MM.1S (cell line): Measurements from ENCODE around the gene ATXN10.
"Not testable (repeated sequence)": the region's sequence is repeated elsewhere in the genome, so short reads cannot be mapped to it uniquely, and the experiment has no call there.

Experiments used
- DNase-seq: peaks from one replicate; pipeline ENCODE4 v3.0.0-alpha.2; 2015
- H2AFZ ChIP-seq: fragments of 300-600 bp; sonication (generic); 2 replicates; pipeline ENCODE4 v1.6.0; 2016; ENCODE audit warnings: antibody characterized with exemption, low read length
- H3F3A ChIP-seq: fragments of 300-600 bp; sonication (generic); 2 replicates; pipeline ENCODE4 v1.6.1; 2016; ENCODE audit warnings: mild to moderate bottlenecking, antibody characterized with exemption, low read length, moderate library complexity, mixed read lengths; ENCODE audit not compliant: insufficient read depth
- H3K27ac ChIP-seq: fragments of 300-600 bp; sonication (generic); 2 replicates; pipeline ENCODE4 v1.5.1; 2016; ENCODE audit warnings: mild to moderate bottlenecking, low read length
- H3K27me3 ChIP-seq: fragments of 300-600 bp; sonication (generic); replicated peaks from 2 replicates; pipeline ENCODE4 v1.6.0; 2016; ENCODE audit warnings: low read length; ENCODE audit not compliant: insufficient read depth
- H3K36me3 ChIP-seq: fragments of 300-600 bp; sonication (generic); replicated peaks from 2 replicates; pipeline ENCODE4 v1.6.1; 2016; ENCODE audit warnings: mild to moderate bottlenecking, low read length, mixed read lengths; ENCODE audit not compliant: insufficient read depth
- H3K4me1 ChIP-seq: fragments of 300-600 bp; sonication (generic); 2 replicates; pipeline ENCODE4 v1.6.1; 2016; ENCODE audit warnings: low read length, mixed read lengths
- H3K4me2 ChIP-seq: fragments of 300-600 bp; sonication (generic); 2 replicates; pipeline ENCODE4 v1.6.0; 2016; ENCODE audit warnings: low read depth, low read length
- H3K4me3 ChIP-seq: fragments of 300-600 bp; sonication (generic); 2 replicates; pipeline ENCODE4 v1.5.1; 2016; ENCODE audit warnings: low read length, mixed read lengths
- H3K79me2 ChIP-seq: fragments of 300-600 bp; sonication (generic); 2 replicates; pipeline ENCODE4 v1.6.1; 2016; ENCODE audit warnings: mixed run types, low read length, mixed read lengths
- H3K9ac ChIP-seq: fragments of 300-600 bp; sonication (generic); 2 replicates; pipeline ENCODE4 v1.6.1; 2016; ENCODE audit warnings: low read length, mixed read lengths
- H3K9me2 ChIP-seq: fragments of 300-600 bp; sonication (generic); replicated peaks from 2 replicates; pipeline ENCODE4 v1.6.1; 2016; ENCODE audit warnings: mild to moderate bottlenecking, low read length, mixed read lengths; ENCODE audit not compliant: insufficient read depth
- H3K9me3 ChIP-seq: fragments of 300-600 bp; sonication (generic); replicated peaks from 2 replicates; pipeline ENCODE4 v1.6.1; 2016; ENCODE audit warnings: mild to moderate bottlenecking, low read length, mixed read lengths; ENCODE audit not compliant: insufficient read depth
- H4K20me1 ChIP-seq: fragments of 300-600 bp; sonication (generic); 2 replicates; pipeline ENCODE4 v1.6.1; 2016; ENCODE audit warnings: mild to moderate bottlenecking, low read length, moderate library complexity, mixed read lengths; ENCODE audit not compliant: insufficient read depth
- EZH2 ChIP-seq: fragments of 300-600 bp; sonication (generic); optimal IDR thresholded peaks from 2 replicates; pipeline ENCODE3; 2017; ENCODE audit warnings: low read depth, mild to moderate bottlenecking, antibody characterized with exemption, low read length, mixed read lengths
- EZH2phosphoT487 ChIP-seq: fragments of 300-600 bp; sonication (generic); IDR thresholded peaks from 2 replicates; pipeline ENCODE4 v1.6.1; 2018; ENCODE audit warnings: antibody characterized with exemption, low read length
- TF ChIP-seq, protein P1 (sequence below): fragments of 300-600 bp; sonication (generic); IDR thresholded peaks from 2 replicates; pipeline ENCODE4 v1.5.1; 2016; ENCODE audit warnings: antibody characterized with exemption, low read length, mixed read lengths

ATXN10 gene

DNA sequence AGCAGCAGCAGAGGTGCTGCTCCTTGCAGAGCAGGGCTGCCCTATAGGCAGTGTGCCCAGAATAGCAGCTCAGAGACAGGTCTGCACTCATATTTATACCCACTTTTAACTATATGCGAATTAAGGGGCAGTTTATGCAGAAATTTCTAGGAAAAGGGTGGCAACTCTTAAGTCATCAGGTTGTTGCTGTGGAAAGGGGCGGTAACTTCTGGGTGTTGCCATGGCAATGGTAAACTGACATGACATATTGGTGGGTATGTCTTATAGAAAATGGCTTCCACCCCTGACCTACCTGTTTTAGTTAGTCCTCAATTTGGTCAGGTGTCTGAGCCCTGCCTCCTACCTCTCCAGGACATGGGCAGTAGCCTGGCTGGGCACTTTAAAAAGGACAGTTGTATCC is 122.3 kb downstream of the ATXN10 start:
- no peak overlapping the region for H3K4me3 ChIP-seq
- no peaks in the 10 kb centered on the region for H3K4me1 ChIP-seq
- H3K9me3 ChIP-seq: no peaks in the 10 kb centered on the region
- TF ChIP-seq, protein P1, sequence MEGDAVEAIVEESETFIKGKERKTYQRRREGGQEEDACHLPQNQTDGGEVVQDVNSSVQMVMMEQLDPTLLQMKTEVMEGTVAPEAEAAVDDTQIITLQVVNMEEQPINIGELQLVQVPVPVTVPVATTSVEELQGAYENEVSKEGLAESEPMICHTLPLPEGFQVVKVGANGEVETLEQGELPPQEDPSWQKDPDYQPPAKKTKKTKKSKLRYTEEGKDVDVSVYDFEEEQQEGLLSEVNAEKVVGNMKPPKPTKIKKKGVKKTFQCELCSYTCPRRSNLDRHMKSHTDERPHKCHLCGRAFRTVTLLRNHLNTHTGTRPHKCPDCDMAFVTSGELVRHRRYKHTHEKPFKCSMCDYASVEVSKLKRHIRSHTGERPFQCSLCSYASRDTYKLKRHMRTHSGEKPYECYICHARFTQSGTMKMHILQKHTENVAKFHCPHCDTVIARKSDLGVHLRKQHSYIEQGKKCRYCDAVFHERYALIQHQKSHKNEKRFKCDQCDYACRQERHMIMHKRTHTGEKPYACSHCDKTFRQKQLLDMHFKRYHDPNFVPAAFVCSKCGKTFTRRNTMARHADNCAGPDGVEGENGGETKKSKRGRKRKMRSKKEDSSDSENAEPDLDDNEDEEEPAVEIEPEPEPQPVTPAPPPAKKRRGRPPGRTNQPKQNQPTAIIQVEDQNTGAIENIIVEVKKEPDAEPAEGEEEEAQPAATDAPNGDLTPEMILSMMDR: no peak
- TF ChIP-seq EZH2 (no peak), EZH2phosphoT487 (no peak)
- H2AFZ ChIP-seq: no peak overlapping the region
- H3K4me2 ChIP-seq: no peak overlapping the region
- no peaks in the 10 kb centered on the region; the same call in 1 of the 2 replicates for H3K36me3 ChIP-seq
- no peaks in the 10 kb centered on the region for H3K27me3 ChIP-seq
- DNase-seq: no peak
- no peaks in the 10 kb centered on the region for H3K9me2 ChIP-seq
- H3K27ac ChIP-seq: no peak overlapping the region
- H3F3A ChIP-seq: no peaks in the 10 kb centered on the region
- H3K9ac ChIP-seq: no peak overlapping the region
- no peaks in the 10 kb centered on the region for H4K20me1 ChIP-seq
- H3K79me2 ChIP-seq: no peaks in the 10 kb centered on the region

DNA sequence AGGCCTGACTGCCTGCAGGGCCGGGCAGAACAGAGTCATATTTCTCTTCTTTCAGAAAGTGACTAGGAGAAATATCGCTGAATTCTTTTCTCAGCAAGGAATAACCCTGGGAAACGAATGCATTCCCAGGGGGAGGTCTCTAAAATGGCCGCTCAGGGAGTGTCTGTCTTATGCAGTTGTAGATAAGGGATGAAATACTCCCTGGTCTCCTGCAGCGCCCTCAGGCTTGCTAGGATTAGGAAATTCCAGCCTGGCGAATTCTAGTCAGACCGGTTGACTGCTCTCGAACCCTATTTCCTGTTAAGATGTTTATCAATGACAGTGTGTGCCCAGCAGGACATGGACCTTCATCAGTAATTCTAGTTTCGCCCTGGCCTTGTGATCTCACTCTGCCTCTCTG is 124.4 kb downstream of the ATXN10 start:
- not testable (repeated sequence) for H3K4me1 ChIP-seq, H2AFZ ChIP-seq, DNase-seq, H3K4me2 ChIP-seq, H3F3A ChIP-seq, H3K27ac ChIP-seq, H3K79me2 ChIP-seq, H3K9ac ChIP-seq, H3K36me3 ChIP-seq, H3K27me3 ChIP-seq, H4K20me1 ChIP-seq, H3K4me3 ChIP-seq, H3K9me2 ChIP-seq, H3K9me3 ChIP-seq

DNA sequence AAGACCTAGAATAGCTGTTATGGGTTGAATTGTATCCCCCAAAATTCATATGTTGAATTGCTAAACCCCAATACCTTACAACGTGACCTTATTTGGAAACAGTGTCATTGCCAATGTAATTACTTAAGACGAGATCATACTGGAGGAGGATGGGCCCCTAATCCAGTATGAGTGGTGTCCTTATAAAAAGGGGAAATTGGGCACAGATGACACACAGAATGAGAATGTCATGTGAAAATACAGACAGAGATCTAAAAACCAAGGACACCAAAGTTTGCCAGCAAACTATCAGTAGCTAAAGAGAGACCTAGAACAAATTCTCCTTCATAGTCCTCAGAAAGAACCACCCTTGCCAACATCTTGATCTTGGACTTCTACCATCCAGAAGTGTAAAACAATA is 127.7 kb downstream of the ATXN10 start:
- no peak overlapping the region for H3K27ac ChIP-seq
- H3K4me2 ChIP-seq: no peak overlapping the region
- no peaks in the 10 kb centered on the region for H3K4me1 ChIP-seq
- no peak for DNase-seq
- H3K9me2 ChIP-seq: no peaks in the 10 kb centered on the region
- no peaks in the 10 kb centered on the region for H3K9me3 ChIP-seq
- no peaks in the 10 kb centered on the region for H3K79me2 ChIP-seq
- no peak overlapping the region for H2AFZ ChIP-seq
- H3K9ac ChIP-seq: no peak overlapping the region
- no peaks in the 10 kb centered on the region for H3K27me3 ChIP-seq
- TF ChIP-seq EZH2phosphoT487: no peak
- TF ChIP-seq, protein P1: no peak
- TF ChIP-seq EZH2: no peak
- no peaks in the 10 kb centered on the region for H4K20me1 ChIP-seq
- no peak overlapping the region for H3K4me3 ChIP-seq
- H3K36me3 ChIP-seq: no peaks in the 10 kb centered on the region; the same call in 1 of the 2 replicates
- no peaks in the 10 kb centered on the region for H3F3A ChIP-seq

DNA sequence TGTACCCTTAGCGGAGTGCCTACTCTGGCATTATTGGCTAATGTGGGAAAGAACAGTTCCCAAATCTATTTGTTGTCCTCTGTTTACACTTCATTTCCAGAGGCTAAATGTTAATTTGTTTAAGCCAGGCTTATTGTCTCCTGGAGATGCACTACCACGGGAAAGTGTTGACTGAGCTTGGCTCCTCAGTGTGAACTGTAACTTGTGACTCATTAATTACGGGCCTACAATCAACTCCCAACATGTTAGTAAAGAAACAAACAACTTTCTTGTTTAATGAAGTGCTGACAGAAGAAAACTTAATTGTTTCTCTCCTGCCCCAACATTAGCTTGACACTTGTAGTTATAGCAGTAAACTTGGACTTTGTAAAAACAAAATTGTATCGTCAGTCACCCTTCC is 130.4 kb downstream of the ATXN10 start:
- DNase-seq: no peak

More for the DNA sequence above, 130.4 kb downstream of the ATXN10 start:
- no peaks in the 10 kb centered on the region for H4K20me1 ChIP-seq
- H2AFZ ChIP-seq: no peak overlapping the region
- H3K27me3 ChIP-seq: no peaks in the 10 kb centered on the region
- no peaks in the 10 kb centered on the region for H3F3A ChIP-seq
- H3K4me3 ChIP-seq: no peak overlapping the region
- no peaks in the 10 kb centered on the region for H3K9me2 ChIP-seq
- no peak overlapping the region for H3K27ac ChIP-seq
- H3K9me3 ChIP-seq: no peaks in the 10 kb centered on the region
- no peaks in the 10 kb centered on the region for H3K4me1 ChIP-seq
- TF ChIP-seq, protein P1: no peak
- TF ChIP-seq EZH2phosphoT487 (no peak), EZH2 (no peak)
- no peaks in the 10 kb centered on the region for H3K79me2 ChIP-seq
- H3K36me3 ChIP-seq: no peaks in the 10 kb centered on the region; the same call in 1 of the 2 replicates
- no peak overlapping the region for H3K4me2 ChIP-seq
- no peak overlapping the region for H3K9ac ChIP-seq
